ENCODE results near the gene PCK1. TPM values are rescaled to one million over a fixed set of nuclear protein-coding genes. Genes with fewer than 3 reads are reported as not detected.

The PCK1 gene
- total RNA-seq, 5 donors from 2014 or later (not counting 1 experiment from before 2014, with no cell fraction given): 0.25 to 0.53 (median 0.26) TPM; not detected in 2

- peaks cover 52 to 66% (median 59%) of the 10 kb centered on the region in 3 donors for H3K4me1 Mint-ChIP-seq
- peak in 1 of 35 experiments; percentile 16 for DNase-seq
- Histone ChIP-seq H3K4me1 (ENCODE audit: control insufficient read depth in 1 of 2, extremely low read depth in 1 of 2, insufficient read depth in 2 of 2, low read length in 2 of 2) (peaks cover 37 to 80% of the 10 kb centered on the region in 2 experiments), H3K27me3 (replicated peaks in 1 of 2; ENCODE audit: control insufficient read depth in 2 of 2, extremely low read depth in 1 of 2, insufficient read depth in 2 of 2, low read length in 1 of 2) (no peaks in the 10 kb centered on the region), H3K36me3 (ENCODE audit: control insufficient read depth in 2 of 2, extremely low read depth in 1 of 2, insufficient read depth in 1 of 2, low read length in 1 of 2) (peaks cover 0 to 44% of the 10 kb centered on the region in 2 donors), H3K9me3 (no peaks in the 10 kb centered on the region), H3K4me3 (ENCODE audit: control insufficient read depth in 1 of 2, extremely low read depth in 1 of 2, low read length in 1 of 2) (no peak overlapping the region), H3K27ac (ENCODE audit: low read length) (peak overlapping the region; percentile 90)
- peak overlapping the region; percentile 95 to 97 for H3K27ac Mint-ChIP-seq
- no peaks in the 10 kb centered on the region for H3K27me3 Mint-ChIP-seq
- WGBS (ENCODE audit: insufficient coverage): 96% methylated on average over 5 of the region's 6 CpGs
- no peak for ATAC-seq (replicated peaks in 1 of 4)
- POLR2A ChIA-PET: interaction anchor here (0.6 to 1.1 kb wide), 3 partner anchors 11 to 36 kb away, joined by 3 to 9 read pairs (median 3); no protein-coding TSS in a partner anchor
- H3K4me3 Mint-ChIP-seq: peak overlapping the region in 2 of 3 donors; percentile 39 to 86
- H3K36me3 Mint-ChIP-seq: peaks cover 28% of the 10 kb centered on the region
- no peaks in the 10 kb centered on the region for H3K9me3 Mint-ChIP-seq
- CTCF ChIA-PET: interaction anchor here (0.6 to 0.9 kb wide), 4 partner anchors 36 to 94 kb away, joined by 3 to 4 read pairs (median 3); no protein-coding TSS in a partner anchor
These were observed 56.3 kb downstream of the PCK1 start for GRCh38 chr20:57617079-57617795.

Other genes starting within 250 kb of the PCK1 start
- gene SPO11, start 231.3 kb upstream of the PCK1 start, total RNA-seq: not detected
- gene RAE1, start 209.9 kb upstream of the PCK1 start, total RNA-seq: 10 to 100 TPM; 29.0 to 41.1 (median 29.4) TPM
- 100 to 1,000 TPM; 111 to 271 (median 124) TPM for gene RBM38, start 169.7 kb upstream of the PCK1 start, total RNA-seq
- under 1 TPM in 2 of 5 donors, not detected in 3; 0.15 to 0.25 TPM for gene CTCFL, start 36.0 kb upstream of the PCK1 start, total RNA-seq
- gene ZBP1, start 59.3 kb downstream of the PCK1 start, total RNA-seq: 10 to 100 TPM in 4 of 5 donors, 1 to 10 TPM in 1; 8.6 to 41.1 (median 20.6) TPM
- gene PMEPA1, start 148.9 kb downstream of the PCK1 start, total RNA-seq: 10 to 100 TPM in 3 of 5 donors, 1 to 10 TPM in 2; 6.0 to 30.4 (median 21.7) TPM